DND-41 (cell line): ENCODE measurements around the gene GALNT5.

Source experiments
- ATAC-seq: fragments of 200-7000 bp; cut with Tn5 transposase; 3 replicates; pipeline ENCODE4 v1.9.1; 2021; ENCODE audit warnings: low read depth; ENCODE audit not compliant: insufficient read depth
- DNase-seq: peaks from one replicate; pipeline ENCODE4 v3.0.0-alpha.2; 2020
- H2AFZ ChIP-seq: 2 replicates; pipeline ENCODE4 v1.6.0; 2012; ENCODE audit warnings: low read depth, low read length
- H3K27ac ChIP-seq: 2 replicates; pipeline ENCODE4 v1.5.1; 2012; ENCODE audit warnings: low read length, inconsistent platforms
- H3K27me3 ChIP-seq: fragments of 200-600 bp; sonication (generic); 2 replicates; pipeline ENCODE4 v1.6.0; 2012; ENCODE audit warnings: low read length, mild to moderate bottlenecking, inconsistent platforms; ENCODE audit not compliant: insufficient read depth, poor library complexity
- H3K36me3 ChIP-seq: 2 replicates; pipeline ENCODE4 v1.5.1; 2012; ENCODE audit warnings: low read length, inconsistent platforms; ENCODE audit not compliant: insufficient read depth
- H3K4me1 ChIP-seq: 2 replicates; pipeline ENCODE4 v1.5.1; 2012; ENCODE audit warnings: mild to moderate bottlenecking, low read length; ENCODE audit not compliant: insufficient read depth
- H3K4me2 ChIP-seq: 2 replicates; pipeline ENCODE4 v1.6.0; 2012; ENCODE audit warnings: mild to moderate bottlenecking, moderate library complexity, low read length, inconsistent platforms; ENCODE audit not compliant: insufficient read depth
- H3K4me3 ChIP-seq, 2 experiments: fragments of 200-600 bp in 1 of 2; shearing (Covaris generic) in 1 of 2; 2 replicates each; pipeline ENCODE4 v1.5.1; 2012 to 2016; ENCODE audit warnings: inconsistent platforms in 2 of 2, low read length in 2 of 2, mild to moderate bottlenecking in 2 of 2, low read depth in 1 of 2, moderate library complexity in 1 of 2
- H3K79me2 ChIP-seq: 2 replicates; pipeline ENCODE4 v1.6.0; 2012; ENCODE audit warnings: low read length, inconsistent platforms; ENCODE audit not compliant: insufficient read depth
- H3K9ac ChIP-seq: 2 replicates; pipeline ENCODE4 v1.6.0; 2012; ENCODE audit warnings: low read depth, mild to moderate bottlenecking, inconsistent platforms, low read length, moderate library complexity
- H3K9me3 ChIP-seq: 2 replicates; pipeline ENCODE4 v1.5.1; 2012; ENCODE audit warnings: low read length, moderate library complexity, mild to moderate bottlenecking, inconsistent platforms; ENCODE audit not compliant: insufficient read depth, severe bottlenecking
- H4K20me1 ChIP-seq: 2 replicates; pipeline ENCODE4 v1.6.0; 2012; ENCODE audit warnings: low read length; ENCODE audit not compliant: insufficient read depth
- EZH2 ChIP-seq: IDR thresholded peaks from 3 replicates; pipeline ENCODE4 v1.6.1; 2012; ENCODE audit warnings: borderline replicate concordance, low read depth, mild to moderate bottlenecking, moderate library complexity, low read length, inconsistent platforms; ENCODE audit not compliant: severe bottlenecking
- TF ChIP-seq, protein P1 (sequence below): IDR thresholded peaks from 2 replicates; pipeline ENCODE4 v1.5.1; 2012; ENCODE audit warnings: borderline replicate concordance, low read length, moderate library complexity, mild to moderate bottlenecking; ENCODE audit not compliant: poor library complexity, severe bottlenecking; ENCODE audit errors: extremely low read depth

Gene GALNT5

DNA sequence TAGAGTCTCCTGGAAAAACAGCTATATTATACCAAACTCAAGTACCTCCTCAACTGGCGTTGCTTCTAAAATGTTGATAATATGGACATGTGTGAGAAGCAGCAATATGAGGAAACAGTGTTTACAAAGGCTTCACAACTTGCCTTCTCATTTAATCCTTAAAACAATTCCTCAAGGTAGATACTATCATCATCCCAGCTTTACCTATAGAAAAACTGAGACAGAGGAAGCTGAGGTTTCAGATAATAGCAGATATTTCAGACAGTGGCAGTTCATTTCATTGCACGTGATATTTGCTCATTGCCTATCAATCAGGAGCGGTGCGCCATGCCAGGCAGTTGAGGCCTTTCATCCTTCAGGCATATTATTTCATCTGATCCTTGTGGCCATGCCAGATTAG, 8.3 kb downstream of the GALNT5 start:
- no peaks in the 10 kb centered on the region for H3K4me1 ChIP-seq
- no peak overlapping the region for H3K9ac ChIP-seq
- ATAC-seq = no peak
- H3K4me3 ChIP-seq = no peak overlapping the region
- H3K79me2 ChIP-seq = no peaks in the 10 kb centered on the region
- H3K27ac ChIP-seq = no peak overlapping the region
- TF ChIP-seq EZH2 = no peak
- TF ChIP-seq, protein P1, sequence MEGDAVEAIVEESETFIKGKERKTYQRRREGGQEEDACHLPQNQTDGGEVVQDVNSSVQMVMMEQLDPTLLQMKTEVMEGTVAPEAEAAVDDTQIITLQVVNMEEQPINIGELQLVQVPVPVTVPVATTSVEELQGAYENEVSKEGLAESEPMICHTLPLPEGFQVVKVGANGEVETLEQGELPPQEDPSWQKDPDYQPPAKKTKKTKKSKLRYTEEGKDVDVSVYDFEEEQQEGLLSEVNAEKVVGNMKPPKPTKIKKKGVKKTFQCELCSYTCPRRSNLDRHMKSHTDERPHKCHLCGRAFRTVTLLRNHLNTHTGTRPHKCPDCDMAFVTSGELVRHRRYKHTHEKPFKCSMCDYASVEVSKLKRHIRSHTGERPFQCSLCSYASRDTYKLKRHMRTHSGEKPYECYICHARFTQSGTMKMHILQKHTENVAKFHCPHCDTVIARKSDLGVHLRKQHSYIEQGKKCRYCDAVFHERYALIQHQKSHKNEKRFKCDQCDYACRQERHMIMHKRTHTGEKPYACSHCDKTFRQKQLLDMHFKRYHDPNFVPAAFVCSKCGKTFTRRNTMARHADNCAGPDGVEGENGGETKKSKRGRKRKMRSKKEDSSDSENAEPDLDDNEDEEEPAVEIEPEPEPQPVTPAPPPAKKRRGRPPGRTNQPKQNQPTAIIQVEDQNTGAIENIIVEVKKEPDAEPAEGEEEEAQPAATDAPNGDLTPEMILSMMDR = no peak
- no peaks in the 10 kb centered on the region for H3K27me3 ChIP-seq
- H3K9me3 ChIP-seq = no peaks in the 10 kb centered on the region
- DNase-seq = no peak
- H3K36me3 ChIP-seq = no peaks in the 10 kb centered on the region
- H3K4me2 ChIP-seq = no peak overlapping the region
- H2AFZ ChIP-seq = no peak overlapping the region
- H4K20me1 ChIP-seq = no peaks in the 10 kb centered on the region

DNA sequence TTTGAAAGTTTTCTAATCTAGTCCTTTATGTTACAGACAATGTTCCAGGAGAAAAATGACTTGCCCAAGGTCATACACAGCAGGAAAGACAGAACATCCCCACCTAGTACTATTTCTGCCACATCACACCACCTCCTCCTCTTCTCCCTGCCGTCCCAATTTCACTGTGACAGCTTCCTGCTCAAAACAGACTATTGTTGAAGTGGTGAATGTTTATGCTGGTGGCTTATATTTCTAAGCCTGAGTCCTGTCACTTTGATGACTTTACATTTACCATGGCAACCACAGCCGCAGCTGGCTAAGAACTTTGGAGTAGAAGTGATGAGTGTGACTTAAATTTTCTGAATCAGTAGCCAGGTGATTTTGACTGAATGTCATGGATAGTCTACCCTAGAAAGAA, 10.0 kb downstream of the GALNT5 start:
- Histone ChIP-seq H3K4me2 (no peak overlapping the region), H3K79me2 (no peaks in the 10 kb centered on the region), H3K27me3 (no peaks in the 10 kb centered on the region), H2AFZ (no peak overlapping the region), H3K4me3 (no peak overlapping the region), H3K4me1 (no peaks in the 10 kb centered on the region), H3K36me3 (no peaks in the 10 kb centered on the region), H3K9me3 (no peaks in the 10 kb centered on the region), H3K27ac (no peak overlapping the region), H3K9ac (no peak overlapping the region), H4K20me1 (no peaks in the 10 kb centered on the region)
- no peak for TF ChIP-seq EZH2
- TF ChIP-seq, protein P1 = no peak
- ATAC-seq (0 out of 3 replicates have a peak, but pooled peaks have one; percentile 19), DNase-seq (peak; percentile 7)

GRCh38 chr2:157269060-157269459, 11.6 kb downstream of the GALNT5 start:
- Histone ChIP-seq H3K9ac (no peak overlapping the region), H3K4me2 (no peak overlapping the region), H3K36me3 (no peaks in the 10 kb centered on the region), H3K9me3 (no peaks in the 10 kb centered on the region), H3K4me1 (no peaks in the 10 kb centered on the region), H3K27ac (no peak overlapping the region), H3K4me3 (no peak overlapping the region), H3K27me3 (no peaks in the 10 kb centered on the region), H2AFZ (no peak overlapping the region), H4K20me1 (no peaks in the 10 kb centered on the region), H3K79me2 (no peaks in the 10 kb centered on the region)
- ATAC-seq = no peak
- TF ChIP-seq, protein P1 = no peak
- TF ChIP-seq EZH2 = no peak
- no peak for DNase-seq

DNA sequence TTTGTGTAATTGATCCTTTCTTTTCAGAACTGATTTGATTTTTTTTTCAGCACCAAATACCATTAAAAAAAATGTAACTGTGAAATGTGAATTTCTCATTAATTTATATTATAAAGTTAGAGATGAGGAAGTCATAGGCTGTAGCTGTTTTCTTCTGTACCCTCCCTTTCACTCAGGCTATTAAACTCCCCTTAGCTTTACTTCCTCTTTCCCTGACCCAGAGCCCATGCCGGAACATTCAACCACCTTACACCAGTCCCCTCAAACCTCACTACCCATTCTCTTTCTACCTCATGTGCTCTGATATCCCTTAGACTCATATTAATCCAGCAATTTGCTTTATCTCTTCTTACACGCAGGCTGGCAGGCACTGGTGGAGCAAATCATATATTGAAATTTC, 12.4 kb downstream of the GALNT5 start:
- Histone ChIP-seq H3K27ac (no peak overlapping the region), H3K27me3 (no peaks in the 10 kb centered on the region), H3K9ac (no peak overlapping the region), H3K4me1 (no peaks in the 10 kb centered on the region), H3K79me2 (no peaks in the 10 kb centered on the region), H4K20me1 (no peaks in the 10 kb centered on the region), H3K9me3 (no peaks in the 10 kb centered on the region), H3K4me3 (no peak overlapping the region), H3K36me3 (no peaks in the 10 kb centered on the region), H2AFZ (no peak overlapping the region), H3K4me2 (no peak overlapping the region)
- no peak for ATAC-seq
- TF ChIP-seq, protein P1 = no peak
- no peak for TF ChIP-seq EZH2
- DNase-seq = no peak
